ENCODE results near the gene LRCH1.

LRCH1 gene

GRCh38 chr13:46594374-46595078 is 41.6 kb downstream of the LRCH1 start:
- no peak for DNase-seq (ENCODE audit: low read depth)

GRCh38 chr13:46595136-46595884 is 42.3 kb downstream of the LRCH1 start:
- peak; percentile 79 for DNase-seq (ENCODE audit: low read depth)

GRCh38 chr13:46595885-46596275 is 42.9 kb downstream of the LRCH1 start:
- DNase-seq (ENCODE audit: low read depth), result no peak

DNA sequence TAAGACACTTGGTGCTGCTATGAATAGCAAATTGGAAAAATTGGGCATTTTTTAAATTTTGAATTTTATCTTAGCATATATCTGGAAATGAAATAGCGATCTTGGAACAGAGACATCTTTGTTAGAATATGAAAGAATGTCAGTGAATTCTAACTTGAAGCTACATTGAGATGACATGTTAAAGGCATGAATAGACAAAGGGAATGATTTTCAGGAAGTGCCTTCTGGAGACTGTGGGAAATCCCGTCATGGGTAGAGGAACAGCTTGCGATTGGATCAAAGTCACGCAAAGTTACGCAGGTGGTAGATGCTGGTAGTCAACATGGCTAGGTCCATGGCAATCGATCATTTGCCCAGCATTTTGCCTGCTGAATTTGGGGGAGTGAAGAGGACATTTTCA is 43.5 kb downstream of the LRCH1 start:
- DNase-seq (ENCODE audit: low read depth), result no peak

DNA sequence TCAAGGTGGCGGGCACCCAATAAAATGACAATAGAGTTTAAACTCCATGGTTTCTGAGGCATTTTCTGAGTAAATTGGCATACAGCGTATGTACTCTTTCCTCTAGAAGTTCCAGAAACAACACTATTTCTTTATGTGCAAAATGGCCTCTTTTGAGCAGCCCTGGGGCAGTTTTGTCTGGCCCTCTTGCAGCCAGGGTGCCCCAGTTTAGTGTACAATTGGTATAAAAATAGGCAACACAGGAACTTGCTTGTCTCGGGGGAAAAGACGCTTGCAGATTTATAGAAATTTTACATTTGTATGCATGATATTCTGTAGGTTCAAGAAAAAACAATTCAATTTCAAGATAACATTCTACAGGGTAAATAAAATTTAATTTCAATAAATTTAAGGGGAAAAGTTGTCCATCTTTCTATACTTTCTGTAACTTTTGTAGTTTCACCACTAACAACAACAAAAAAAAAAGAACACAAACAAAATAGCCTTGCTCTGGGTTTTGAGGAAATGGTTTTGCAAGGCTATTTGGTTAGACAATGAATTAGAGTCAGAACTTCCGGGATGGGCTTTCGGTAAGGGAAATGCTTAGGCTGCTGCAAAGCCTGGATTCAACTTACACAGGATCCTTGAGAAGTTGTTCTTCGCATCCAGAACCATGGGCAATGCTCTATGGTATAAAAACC is 45.3 kb downstream of the LRCH1 start:
- no peak for DNase-seq (ENCODE audit: low read depth)

DNA sequence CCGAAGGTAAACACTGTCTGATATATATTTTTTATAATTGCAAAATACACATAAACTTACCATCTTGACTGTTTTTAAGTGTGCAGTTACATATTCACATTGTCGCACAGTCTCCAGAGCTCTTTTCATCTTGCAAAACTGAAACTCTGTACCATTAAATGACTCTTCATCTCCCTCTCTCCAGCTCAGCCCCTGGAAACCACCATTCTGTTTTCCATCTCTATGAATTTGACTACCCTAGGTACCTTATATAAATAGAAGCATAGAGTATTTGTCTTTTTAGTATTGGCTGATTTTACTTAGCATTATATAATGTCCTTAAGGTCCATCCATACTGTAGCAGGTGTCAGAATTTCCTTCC is 45.8 kb downstream of the LRCH1 start:
- no peak for DNase-seq (ENCODE audit: low read depth)

- no peak for DNase-seq (ENCODE audit: low read depth)
Observed at GRCh38 chr13:46600943-46601311, 48.0 kb downstream of the LRCH1 start.

DNA sequence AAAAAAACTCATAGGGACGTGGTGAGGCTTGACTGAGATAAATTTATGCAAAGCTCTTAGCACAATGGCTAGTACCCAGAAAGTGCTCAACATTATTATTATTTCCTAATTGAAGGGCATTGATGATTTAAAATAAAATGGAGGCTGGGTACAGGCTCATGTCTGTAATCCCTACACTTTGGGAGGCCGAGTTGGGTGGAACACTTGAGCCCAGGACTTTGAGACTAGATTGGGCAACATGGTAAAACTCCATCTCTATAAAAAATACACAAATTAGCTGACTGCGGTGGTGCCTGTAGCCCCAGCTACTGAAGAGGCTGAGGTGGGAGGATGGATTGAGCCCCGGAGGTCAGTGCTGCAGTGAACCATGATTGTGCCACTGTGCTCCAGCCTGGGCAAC is 49.6 kb downstream of the LRCH1 start:
- DNase-seq (ENCODE audit: low read depth), result no peak

GRCh38 chr13:46603165-46603603 is 50.2 kb downstream of the LRCH1 start:
- DNase-seq (ENCODE audit: low read depth), result no peak

GRCh38 chr13:46604226-46604990 is 51.4 kb downstream of the LRCH1 start:
- no peak for DNase-seq (ENCODE audit: low read depth)

GRCh38 chr13:46605076-46605824 is 52.3 kb downstream of the LRCH1 start:
- DNase-seq (ENCODE audit: low read depth), result no peak

GRCh38 chr13:46605825-46606554 is 53.0 kb downstream of the LRCH1 start:
- no peak for DNase-seq (ENCODE audit: low read depth)

DNA sequence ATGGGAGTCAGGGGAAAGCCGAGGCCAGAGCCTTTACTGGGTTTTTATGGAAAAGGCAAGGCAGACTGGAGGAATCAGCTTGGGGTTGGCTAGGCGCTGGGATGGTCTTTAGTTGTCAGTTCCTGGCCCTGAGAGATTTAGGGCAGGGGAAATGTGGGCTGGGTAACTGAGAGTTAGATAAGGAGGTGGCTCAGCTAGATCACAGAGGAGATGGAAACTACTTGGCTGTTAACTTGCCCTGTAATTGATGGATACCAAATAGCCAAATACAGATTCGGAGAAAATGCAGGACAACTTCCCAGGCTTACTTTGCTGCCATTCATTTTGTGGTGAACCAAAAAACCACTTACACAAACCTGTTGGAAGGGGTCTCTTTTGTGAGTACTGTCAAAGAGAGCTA is 54.0 kb downstream of the LRCH1 start:
- DNase-seq (ENCODE audit: low read depth), result no peak

DNA sequence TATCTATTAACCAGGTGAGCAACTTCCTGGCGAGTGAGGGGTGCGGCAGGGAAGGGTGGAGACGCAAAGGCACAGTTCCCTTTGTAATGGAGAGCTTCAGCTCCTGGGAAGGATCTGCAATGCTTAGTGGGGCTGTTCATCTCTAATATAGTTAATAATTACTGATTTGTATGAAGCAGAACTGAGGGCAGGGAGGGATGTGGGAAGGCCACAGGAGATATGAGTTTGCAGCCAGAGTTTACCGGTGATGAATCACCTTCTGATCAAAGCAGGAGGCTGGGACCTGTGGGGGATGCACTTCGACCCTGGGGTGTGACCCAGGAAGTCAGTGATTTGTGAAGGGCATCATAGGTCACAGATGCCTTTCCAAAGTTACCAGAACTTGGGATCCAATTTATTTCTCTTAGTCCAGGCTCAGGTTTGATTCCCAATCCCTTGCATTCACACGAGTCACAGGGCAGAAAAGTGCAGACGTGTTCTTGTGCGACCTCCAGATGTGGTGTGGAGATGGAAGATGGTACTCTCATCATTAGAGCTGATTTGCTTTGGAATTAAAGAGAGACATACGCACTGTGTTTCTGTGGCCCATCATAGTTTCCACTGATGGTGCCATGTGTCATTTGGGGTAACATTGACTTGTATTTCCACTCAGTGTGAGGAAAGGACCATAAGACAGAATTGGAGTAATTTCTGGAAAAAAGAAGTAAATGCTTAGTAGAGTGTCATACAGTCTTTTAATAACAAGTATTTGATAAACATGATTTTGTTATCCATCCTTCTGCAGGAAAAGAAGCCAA is 55.0 kb downstream of the LRCH1 start:
- no peak for DNase-seq (ENCODE audit: low read depth)

DNA sequence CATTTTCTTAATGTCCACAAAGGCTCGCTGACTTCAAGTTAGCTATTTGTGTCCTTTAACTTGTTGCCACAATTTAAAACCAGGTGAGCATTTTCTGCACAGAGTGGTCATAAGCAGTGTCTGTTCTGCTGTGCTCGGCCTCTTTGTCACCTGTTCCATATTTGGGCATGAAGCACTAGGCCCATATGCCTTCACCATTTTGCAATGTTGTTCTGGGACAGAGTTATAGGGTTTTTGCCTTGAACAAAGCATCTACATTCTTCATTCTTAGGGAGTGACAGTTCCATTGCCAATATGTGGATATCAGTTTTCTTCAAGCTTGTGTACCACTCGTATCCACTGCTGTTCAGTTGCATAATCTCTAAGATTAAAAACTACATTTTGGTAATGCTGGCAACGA is 56.1 kb downstream of the LRCH1 start:
- DNase-seq (ENCODE audit: low read depth), result no peak

- DNase-seq (ENCODE audit: low read depth), result no peak
Observed at GRCh38 chr13:46609726-46610125, 56.8 kb downstream of the LRCH1 start.

GRCh38 chr13:46612267-46612666 is 59.3 kb downstream of the LRCH1 start:
- no peak for DNase-seq (ENCODE audit: low read depth)

- no peak for DNase-seq (ENCODE audit: low read depth)
Observed at GRCh38 chr13:46613409-46614049, 60.6 kb downstream of the LRCH1 start.

DNA sequence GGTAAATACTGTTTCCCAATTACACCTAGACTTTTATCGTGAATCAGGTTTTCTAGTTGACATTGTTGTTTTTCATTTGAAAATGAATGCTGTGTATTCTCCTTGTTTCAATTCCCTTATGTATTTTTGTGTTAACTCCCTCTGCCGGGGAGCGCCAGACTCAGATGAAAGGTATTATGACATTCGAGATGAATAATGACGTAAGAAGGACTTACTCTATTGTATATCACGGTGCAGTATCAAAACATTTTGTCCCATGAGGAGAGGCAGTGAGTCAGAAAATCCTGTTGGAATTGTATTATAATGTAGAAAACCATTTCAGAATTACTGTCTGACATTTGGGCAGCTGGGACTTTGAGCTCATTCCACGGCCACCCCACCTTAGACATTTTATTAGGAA is 61.6 kb downstream of the LRCH1 start:
- no peak for DNase-seq (ENCODE audit: low read depth)
